Ascending aorta (tissue), 2 donors: ENCODE results near the gene PAOX. TPM values are rescaled to one million over a fixed set of nuclear protein-coding genes. Genes with fewer than 3 reads are reported as not detected.

Source experiments
- DNase-seq, 2 donors: peaks; one replicate each; pipeline ENCODE4 v3.0.0-alpha.2; 2019; ENCODE audit warnings: low spot score in 2 of 2
- H3K27ac ChIP-seq, 2 donors: fragments of 200-600 bp; sonication (generic); one replicate each; pipeline ENCODE4 v1.5.1; 2016 to 2017; ENCODE audit warnings: mild to moderate bottlenecking in 1 of 2
- H3K27me3 ChIP-seq: fragments of 200-600 bp; sonication (generic); one replicate; pipeline ENCODE4 v1.5.1; 2017
- H3K36me3 ChIP-seq, 2 donors: fragments of 200-600 bp; sonication (generic); one replicate each; pipeline ENCODE4 v1.5.1; 2016
- H3K4me1 ChIP-seq, 2 donors: fragments of 200-600 bp; sonication (generic); one replicate each; pipeline ENCODE4 v1.5.1; 2016 to 2017; ENCODE audit warnings: mild to moderate bottlenecking in 1 of 2
- H3K4me3 ChIP-seq, 2 donors: fragments of 200-600 bp; sonication (generic); one replicate each; pipeline ENCODE4 v1.5.1; 2016 to 2017; ENCODE audit warnings: mild to moderate bottlenecking in 1 of 2
- H3K9me3 ChIP-seq, 2 donors: fragments of 200-600 bp; sonication (generic); one replicate each; pipeline ENCODE4 v1.5.1; 2016
- intact Hi-C: fragments of 100-400 bp; cut with DNase I; formaldehyde crosslinking; loops from one replicate; pipeline ENCODE4 v1.15.1; 2023
- total RNA-seq: library from RNA; depleted of rRNA; stranded (reverse); fragments of >200 nt; gene quantifications from one replicate; pipeline ENCODE4 v1.1.0, GENCODE V29; 2016
- TF ChIP-seq, protein P1 (sequence below), 3 experiments: fragments of 200-600 bp in 2 of 3; fragments of 450-650 bp in 1 of 3; sonication (generic) in 2 of 3; IDR thresholded peaks; one replicate each; pipeline ENCODE4 v1.5.1; 2016 to 2019; ENCODE audit warnings: antibody characterized with exemption in 3 of 3, mild to moderate bottlenecking in 1 of 3, moderate library complexity in 1 of 3

Gene PAOX
- total RNA-seq, 1 donor from 2014 or later = 1.4 TPM

DNA sequence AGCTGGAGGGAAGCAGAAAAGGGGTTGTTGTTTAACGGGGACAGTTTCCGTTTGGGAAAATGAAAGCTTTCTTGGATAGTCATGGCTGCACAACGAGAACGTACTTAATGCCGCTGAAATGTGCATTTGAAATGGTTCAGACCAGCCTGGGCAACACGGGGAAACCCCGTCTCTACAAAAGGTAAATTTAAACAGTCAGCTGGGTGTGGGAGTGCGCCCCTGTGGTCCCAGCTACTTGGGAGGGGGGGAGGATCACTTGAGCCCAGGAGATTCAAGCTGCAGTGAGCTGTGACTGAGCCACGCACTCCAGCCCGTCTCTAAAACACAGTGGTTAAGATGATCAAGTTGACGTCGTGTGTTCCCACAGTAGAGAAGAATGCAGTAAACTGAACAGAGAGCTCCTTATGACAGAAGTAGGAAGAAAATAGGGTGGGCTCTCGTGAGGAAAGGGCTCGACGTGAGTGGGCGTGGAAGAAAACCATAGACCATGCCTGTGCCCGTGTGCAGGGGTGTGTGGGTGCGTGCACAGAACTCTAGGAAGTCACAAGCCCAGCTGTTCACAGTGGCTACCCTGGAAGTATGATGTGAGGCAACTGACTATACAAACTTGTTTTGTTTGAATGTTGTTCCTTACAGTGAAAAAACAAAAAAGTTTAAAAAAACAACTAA lies 17.2 kb upstream of the PAOX start:
- no peaks in the 10 kb centered on the region for H3K27me3 ChIP-seq
- DNase-seq = no peak
- H3K36me3 ChIP-seq = peaks cover 29 to 41% of the 10 kb centered on the region in 2 donors
- no peaks in the 10 kb centered on the region for H3K9me3 ChIP-seq
- no peak overlapping the region for H3K4me3 ChIP-seq
- H3K27ac ChIP-seq = no peak overlapping the region
- intact Hi-C loops = no loop called here
- peaks cover 3 to 8% of the 10 kb centered on the region in 2 donors for H3K4me1 ChIP-seq
- TF ChIP-seq, protein P1, sequence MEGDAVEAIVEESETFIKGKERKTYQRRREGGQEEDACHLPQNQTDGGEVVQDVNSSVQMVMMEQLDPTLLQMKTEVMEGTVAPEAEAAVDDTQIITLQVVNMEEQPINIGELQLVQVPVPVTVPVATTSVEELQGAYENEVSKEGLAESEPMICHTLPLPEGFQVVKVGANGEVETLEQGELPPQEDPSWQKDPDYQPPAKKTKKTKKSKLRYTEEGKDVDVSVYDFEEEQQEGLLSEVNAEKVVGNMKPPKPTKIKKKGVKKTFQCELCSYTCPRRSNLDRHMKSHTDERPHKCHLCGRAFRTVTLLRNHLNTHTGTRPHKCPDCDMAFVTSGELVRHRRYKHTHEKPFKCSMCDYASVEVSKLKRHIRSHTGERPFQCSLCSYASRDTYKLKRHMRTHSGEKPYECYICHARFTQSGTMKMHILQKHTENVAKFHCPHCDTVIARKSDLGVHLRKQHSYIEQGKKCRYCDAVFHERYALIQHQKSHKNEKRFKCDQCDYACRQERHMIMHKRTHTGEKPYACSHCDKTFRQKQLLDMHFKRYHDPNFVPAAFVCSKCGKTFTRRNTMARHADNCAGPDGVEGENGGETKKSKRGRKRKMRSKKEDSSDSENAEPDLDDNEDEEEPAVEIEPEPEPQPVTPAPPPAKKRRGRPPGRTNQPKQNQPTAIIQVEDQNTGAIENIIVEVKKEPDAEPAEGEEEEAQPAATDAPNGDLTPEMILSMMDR (IDR thresholded peaks at IDR 0.05) = no peak

DNA sequence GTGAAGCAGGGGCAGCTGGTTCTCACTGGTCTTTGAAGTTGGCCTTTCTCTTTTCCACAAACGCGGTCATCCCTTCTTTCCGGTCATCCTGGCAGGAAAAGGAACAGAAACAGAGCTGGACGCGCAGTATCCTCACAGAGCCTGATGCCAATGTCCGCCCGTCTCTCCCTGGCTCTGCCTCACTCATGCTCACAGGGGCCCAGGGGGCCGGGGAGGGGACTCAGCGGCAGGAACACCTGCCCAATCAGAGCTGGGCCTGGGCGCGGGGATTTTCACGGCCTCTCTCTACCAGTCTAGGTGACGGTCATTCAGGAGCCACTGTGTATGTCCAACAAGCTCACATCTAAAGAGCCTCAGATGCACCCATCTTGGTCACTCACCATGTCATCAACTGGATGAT lies 16.2 kb upstream of the PAOX start:
- Histone ChIP-seq H3K4me3 (no peak overlapping the region), H3K27me3 (no peaks in the 10 kb centered on the region), H3K27ac (no peak overlapping the region), H3K4me1 (no peaks in the 10 kb centered on the region), H3K9me3 (no peaks in the 10 kb centered on the region), H3K36me3 (peaks cover 31 to 42% of the 10 kb centered on the region in 2 donors)
- TF ChIP-seq, protein P1 (IDR thresholded peaks at IDR 0.05) = no peak
- DNase-seq = no peak
- intact Hi-C loops = no loop called here

DNA sequence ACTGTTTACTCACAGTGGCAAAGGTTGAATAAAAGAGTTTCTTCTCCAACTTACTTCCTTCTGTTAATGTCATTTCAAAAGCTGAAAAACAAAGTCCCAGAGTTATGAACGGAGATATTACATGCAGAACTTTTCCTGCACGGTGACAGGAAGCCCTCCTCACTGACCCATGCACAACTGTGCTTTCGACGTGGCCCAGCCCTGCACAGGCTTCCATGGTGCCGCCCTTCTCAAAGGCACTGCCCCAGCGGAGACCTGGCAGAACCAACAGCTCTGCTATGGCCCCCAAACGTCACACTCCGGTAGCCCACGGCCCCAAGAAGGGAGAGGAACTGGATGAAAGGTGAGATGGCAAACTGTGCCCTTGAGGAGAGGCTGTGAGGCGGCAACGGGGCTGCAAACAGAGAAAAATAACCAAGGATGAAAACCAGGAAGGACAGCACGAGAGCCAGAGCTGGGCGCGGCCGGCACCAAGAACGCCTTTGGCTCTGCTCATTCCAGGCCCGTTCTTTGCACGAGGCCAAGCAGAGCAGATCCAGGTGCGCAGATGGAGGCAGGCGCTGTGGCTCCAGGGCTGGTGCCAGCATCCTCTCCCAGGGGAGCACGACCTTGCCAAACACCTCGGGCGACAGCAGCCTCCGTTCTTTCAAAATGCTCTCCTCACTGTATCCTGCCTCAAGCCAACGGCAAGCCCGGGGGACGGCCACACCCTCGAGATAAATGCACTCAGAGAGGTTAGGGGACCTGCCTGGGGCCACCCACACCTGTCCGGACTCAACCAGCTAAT lies 14.2 kb upstream of the PAOX start:
- TF ChIP-seq, protein P1 (IDR thresholded peaks at IDR 0.05) = no peak
- H3K27me3 ChIP-seq = no peaks in the 10 kb centered on the region
- no peaks in the 10 kb centered on the region for H3K4me1 ChIP-seq
- no peak for DNase-seq
- intact Hi-C loops = no loop called here
- H3K9me3 ChIP-seq = no peaks in the 10 kb centered on the region
- peaks cover 47 to 61% of the 10 kb centered on the region in 2 donors for H3K36me3 ChIP-seq
- H3K27ac ChIP-seq = no peak overlapping the region
- H3K4me3 ChIP-seq = no peak overlapping the region

DNA sequence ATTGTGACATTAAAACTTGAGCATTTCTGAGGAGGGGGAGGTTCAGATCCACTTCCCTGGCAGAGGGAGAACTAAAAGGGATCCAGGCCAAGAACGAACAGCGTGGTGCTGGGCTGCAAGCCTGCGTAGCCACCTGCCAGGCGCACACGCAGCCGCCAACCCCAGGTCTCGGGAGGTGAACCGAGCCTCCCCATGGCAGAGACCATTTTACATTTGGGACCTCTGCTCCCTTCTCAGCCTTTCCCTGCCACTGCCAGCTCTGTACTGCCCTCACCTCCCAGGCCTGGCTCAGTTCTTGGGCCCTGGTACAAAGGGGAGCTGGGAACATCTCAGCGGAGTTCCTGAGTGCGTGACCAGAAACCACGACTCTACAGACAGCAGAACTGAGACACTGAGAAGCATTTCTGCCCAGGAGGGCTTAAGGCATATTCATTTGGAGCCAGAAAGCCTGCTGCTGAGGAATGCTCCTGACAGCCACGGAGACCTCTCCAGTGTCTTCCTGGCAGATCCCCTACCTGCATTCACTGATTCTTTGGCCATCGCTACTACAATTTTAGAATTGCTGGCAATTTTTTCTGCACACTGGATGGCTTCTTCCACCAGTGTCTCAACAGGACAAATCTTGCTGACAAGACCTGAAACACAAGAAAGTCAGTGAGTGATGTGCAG lies 13.5 kb upstream of the PAOX start:
- Histone ChIP-seq H3K27ac (no peak overlapping the region), H3K4me3 (no peak overlapping the region)

DNA sequence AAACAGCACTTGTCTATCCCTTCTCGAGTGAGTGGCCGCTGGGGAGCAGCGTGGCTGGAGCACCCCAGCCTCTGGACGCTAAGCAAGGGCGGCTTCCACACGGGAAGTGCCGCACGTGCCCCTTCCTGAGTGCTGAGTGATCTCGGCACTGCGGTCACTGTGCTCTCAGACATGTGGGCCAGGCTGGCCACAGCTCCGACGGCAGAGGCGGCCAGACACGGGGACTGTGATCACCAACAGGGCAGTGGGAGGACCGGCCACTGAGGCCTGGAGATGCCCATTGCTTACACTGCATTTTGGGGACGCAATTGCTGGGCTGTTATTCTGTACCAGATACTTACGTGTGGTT lies 13.0 kb upstream of the PAOX start:
- Histone ChIP-seq H3K4me3 (no peak overlapping the region), H3K36me3 (peaks cover 48 to 71% of the 10 kb centered on the region in 2 donors), H3K27me3 (no peaks in the 10 kb centered on the region), H3K9me3 (no peaks in the 10 kb centered on the region), H3K4me1 (no peaks in the 10 kb centered on the region), H3K27ac (no peak overlapping the region)
- TF ChIP-seq, protein P1 (IDR thresholded peaks at IDR 0.05) = no peak
- intact Hi-C loops = no loop called here
- no peak for DNase-seq

More for the DNA sequence above, 13.5 kb upstream of the PAOX start:
- Histone ChIP-seq H3K36me3 (peaks cover 48 to 69% of the 10 kb centered on the region in 2 donors), H3K9me3 (no peaks in the 10 kb centered on the region), H3K27me3 (no peaks in the 10 kb centered on the region), H3K4me1 (no peaks in the 10 kb centered on the region)
- no peak for DNase-seq
- intact Hi-C loops = no loop called here
- TF ChIP-seq, protein P1 (IDR thresholded peaks at IDR 0.05) = no peak
